ENCODE data around the gene RGS3.

- TF ChIP-seq, protein P1, sequence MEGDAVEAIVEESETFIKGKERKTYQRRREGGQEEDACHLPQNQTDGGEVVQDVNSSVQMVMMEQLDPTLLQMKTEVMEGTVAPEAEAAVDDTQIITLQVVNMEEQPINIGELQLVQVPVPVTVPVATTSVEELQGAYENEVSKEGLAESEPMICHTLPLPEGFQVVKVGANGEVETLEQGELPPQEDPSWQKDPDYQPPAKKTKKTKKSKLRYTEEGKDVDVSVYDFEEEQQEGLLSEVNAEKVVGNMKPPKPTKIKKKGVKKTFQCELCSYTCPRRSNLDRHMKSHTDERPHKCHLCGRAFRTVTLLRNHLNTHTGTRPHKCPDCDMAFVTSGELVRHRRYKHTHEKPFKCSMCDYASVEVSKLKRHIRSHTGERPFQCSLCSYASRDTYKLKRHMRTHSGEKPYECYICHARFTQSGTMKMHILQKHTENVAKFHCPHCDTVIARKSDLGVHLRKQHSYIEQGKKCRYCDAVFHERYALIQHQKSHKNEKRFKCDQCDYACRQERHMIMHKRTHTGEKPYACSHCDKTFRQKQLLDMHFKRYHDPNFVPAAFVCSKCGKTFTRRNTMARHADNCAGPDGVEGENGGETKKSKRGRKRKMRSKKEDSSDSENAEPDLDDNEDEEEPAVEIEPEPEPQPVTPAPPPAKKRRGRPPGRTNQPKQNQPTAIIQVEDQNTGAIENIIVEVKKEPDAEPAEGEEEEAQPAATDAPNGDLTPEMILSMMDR (IDR thresholded peaks at IDR 0.05): no peak
- TF ChIP-seq POLR2A (IDR thresholded peaks at IDR 0.05): no peak
Observed at GRCh38 chr9:113547501-113547900, 84.0 kb downstream of the RGS3 start.
